DND-41 (cell line): ENCODE results near the gene SMURF2.

Experiments used
- CTCF ChIP-seq: IDR thresholded peaks from 2 replicates; pipeline ENCODE4 v1.5.1; 2012; ENCODE audit warnings: borderline replicate concordance, low read length, moderate library complexity, mild to moderate bottlenecking; ENCODE audit not compliant: poor library complexity, severe bottlenecking; ENCODE audit errors: extremely low read depth
- EZH2 ChIP-seq: IDR thresholded peaks from 3 replicates; pipeline ENCODE4 v1.6.1; 2012; ENCODE audit warnings: borderline replicate concordance, low read depth, mild to moderate bottlenecking, moderate library complexity, low read length, inconsistent platforms; ENCODE audit not compliant: severe bottlenecking

GRCh38 chr17:64544742-64545141, 117.4 kb downstream of the SMURF2 start:
- TF ChIP-seq CTCF (no peak), EZH2 (no peak)
